BJ (cell line): ENCODE measurements around the gene ASCC3. TPM values are rescaled to one million over a fixed set of nuclear protein-coding genes. Genes with fewer than 3 reads are reported as not detected.

Experiments used
- CTCF ChIA-PET: fragments of 350-600 bp; formaldehyde crosslinking; extraction: SDS; loops from one replicate; lab custom pipeline; 2021; ENCODE audit warnings: antibody characterized with exemption, inconsistent platforms; lab: Yijun Ruan, JAX
- POLR2A ChIA-PET: fragments of 300-600 bp; sonication (Branson Sonifier 250); formaldehyde crosslinking; extraction: SDS; loops from one replicate; lab custom pipeline; 2021; ENCODE audit warnings: antibody characterized with exemption; lab: Charles Lee
- DNase-seq: peaks from one replicate; pipeline ENCODE4 v3.0.0-alpha.2; 2011; ENCODE audit warnings: low read depth
- H3K27me3 ChIP-seq: 2 replicates; pipeline ENCODE4 v1.6.0; 2011; ENCODE audit warnings: low read length; ENCODE audit not compliant: control insufficient read depth, insufficient read depth
- H3K36me3 ChIP-seq: 2 replicates; pipeline ENCODE4 v1.5.1; 2011; ENCODE audit warnings: low read length; ENCODE audit not compliant: control insufficient read depth, insufficient read depth
- H3K4me3 ChIP-seq: 2 replicates; pipeline ENCODE4 v1.5.1; 2011; ENCODE audit warnings: low read depth, mild to moderate bottlenecking, control low read depth, low read length
- polyA plus RNA-seq: library from polyadenylated mRNA; depleted of rRNA; stranded (reverse); fragments of >200 nt; gene quantifications from 2 replicates; pipeline ENCODE4 v1.2.3, GENCODE V29; 2011
- TF ChIP-seq, protein P1 (sequence below): IDR thresholded peaks from 2 replicates; pipeline ENCODE4 v1.5.1; 2011; ENCODE audit warnings: low read depth, mild to moderate bottlenecking, control low read depth, inconsistent platforms, low read length, moderate library complexity; ENCODE audit not compliant: insufficient read depth

ASCC3 gene
- polyA plus RNA-seq, 1 experiment = 30.4 TPM

DNA sequence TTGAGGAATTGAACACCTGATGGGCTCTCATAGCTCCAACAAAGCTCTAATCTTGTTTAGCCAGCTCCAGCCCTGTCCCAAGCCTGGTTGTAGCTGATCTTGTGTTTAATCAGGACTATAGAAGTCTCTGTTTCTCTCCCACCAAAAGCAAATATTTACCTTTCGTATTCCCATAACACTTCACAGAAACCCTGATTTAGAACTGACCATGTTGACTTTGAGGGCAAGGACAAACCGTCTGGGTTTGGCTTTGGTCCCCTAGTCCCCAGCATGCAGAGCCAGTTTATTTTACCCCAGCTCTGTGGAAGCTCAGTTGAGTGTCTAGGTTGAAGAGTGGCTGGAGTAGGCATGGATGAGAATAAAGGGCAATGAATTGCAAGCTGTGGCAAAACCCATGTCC, 398.4 kb downstream of the ASCC3 start:
- no peak overlapping the region for H3K4me3 ChIP-seq
- H3K36me3 ChIP-seq = no peaks in the 10 kb centered on the region
- TF ChIP-seq, protein P1, sequence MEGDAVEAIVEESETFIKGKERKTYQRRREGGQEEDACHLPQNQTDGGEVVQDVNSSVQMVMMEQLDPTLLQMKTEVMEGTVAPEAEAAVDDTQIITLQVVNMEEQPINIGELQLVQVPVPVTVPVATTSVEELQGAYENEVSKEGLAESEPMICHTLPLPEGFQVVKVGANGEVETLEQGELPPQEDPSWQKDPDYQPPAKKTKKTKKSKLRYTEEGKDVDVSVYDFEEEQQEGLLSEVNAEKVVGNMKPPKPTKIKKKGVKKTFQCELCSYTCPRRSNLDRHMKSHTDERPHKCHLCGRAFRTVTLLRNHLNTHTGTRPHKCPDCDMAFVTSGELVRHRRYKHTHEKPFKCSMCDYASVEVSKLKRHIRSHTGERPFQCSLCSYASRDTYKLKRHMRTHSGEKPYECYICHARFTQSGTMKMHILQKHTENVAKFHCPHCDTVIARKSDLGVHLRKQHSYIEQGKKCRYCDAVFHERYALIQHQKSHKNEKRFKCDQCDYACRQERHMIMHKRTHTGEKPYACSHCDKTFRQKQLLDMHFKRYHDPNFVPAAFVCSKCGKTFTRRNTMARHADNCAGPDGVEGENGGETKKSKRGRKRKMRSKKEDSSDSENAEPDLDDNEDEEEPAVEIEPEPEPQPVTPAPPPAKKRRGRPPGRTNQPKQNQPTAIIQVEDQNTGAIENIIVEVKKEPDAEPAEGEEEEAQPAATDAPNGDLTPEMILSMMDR = no peak
- ChIA-PET CTCF (interaction anchor here (0.7 to 4.5 kb wide), 5 partner anchors 165 to 375 kb away, joined by 3 to 19 read pairs (median 5); no protein-coding TSS in a partner anchor), POLR2A (no interaction called here)
- no peaks in the 10 kb centered on the region for H3K27me3 ChIP-seq
- no peak for DNase-seq

DNA sequence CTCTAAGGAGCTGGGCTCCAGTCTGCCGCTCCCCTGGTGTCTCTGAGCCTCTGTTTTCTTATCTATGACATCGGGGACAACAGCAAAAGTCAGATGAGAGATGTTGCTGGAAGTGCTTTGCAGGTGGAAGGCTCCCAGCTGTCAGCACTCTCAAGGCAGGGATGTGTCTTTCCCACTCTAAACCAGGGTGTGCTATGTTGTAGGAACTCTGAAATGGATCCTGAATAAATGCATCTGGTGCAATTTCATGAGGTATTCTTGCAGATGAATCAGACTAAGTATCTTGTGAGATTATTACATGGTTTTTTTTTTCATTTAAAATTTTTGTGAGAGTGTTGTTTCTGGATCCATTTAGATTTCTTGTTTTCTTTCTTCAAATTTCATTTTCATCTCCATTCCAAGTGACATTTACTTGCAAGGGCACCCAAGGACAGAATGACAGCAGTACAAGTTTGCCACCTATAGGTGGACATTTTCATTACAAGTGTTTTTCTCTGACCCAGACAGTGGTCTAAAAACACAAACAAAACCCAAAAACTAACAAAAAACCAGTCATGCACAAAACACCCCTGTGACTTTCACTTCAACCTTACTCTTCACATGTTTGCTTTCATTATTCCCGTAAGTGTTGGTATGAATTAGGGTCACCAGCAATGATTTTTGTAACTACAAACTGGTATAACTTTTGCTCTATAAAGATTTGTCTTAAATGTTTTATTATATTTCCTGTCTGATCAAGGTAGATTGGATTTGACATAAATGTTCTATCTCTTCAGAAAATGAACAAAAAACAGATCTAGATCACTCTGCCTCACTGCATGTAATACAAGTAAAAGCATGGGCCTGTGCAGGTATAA, 401.7 kb downstream of the ASCC3 start:
- Histone ChIP-seq H3K27me3 (no peaks in the 10 kb centered on the region), H3K4me3 (no peak overlapping the region), H3K36me3 (no peaks in the 10 kb centered on the region)
- TF ChIP-seq, protein P1 = peak; percentile 70
- POLR2A ChIA-PET = no interaction called here
- CTCF ChIA-PET = interaction anchor here (0.8 to 4.5 kb wide), 16 partner anchors 16 to 372 kb away, joined by 3 to 19 read pairs (median 4); no protein-coding TSS in a partner anchor
- no peak for DNase-seq

DNA sequence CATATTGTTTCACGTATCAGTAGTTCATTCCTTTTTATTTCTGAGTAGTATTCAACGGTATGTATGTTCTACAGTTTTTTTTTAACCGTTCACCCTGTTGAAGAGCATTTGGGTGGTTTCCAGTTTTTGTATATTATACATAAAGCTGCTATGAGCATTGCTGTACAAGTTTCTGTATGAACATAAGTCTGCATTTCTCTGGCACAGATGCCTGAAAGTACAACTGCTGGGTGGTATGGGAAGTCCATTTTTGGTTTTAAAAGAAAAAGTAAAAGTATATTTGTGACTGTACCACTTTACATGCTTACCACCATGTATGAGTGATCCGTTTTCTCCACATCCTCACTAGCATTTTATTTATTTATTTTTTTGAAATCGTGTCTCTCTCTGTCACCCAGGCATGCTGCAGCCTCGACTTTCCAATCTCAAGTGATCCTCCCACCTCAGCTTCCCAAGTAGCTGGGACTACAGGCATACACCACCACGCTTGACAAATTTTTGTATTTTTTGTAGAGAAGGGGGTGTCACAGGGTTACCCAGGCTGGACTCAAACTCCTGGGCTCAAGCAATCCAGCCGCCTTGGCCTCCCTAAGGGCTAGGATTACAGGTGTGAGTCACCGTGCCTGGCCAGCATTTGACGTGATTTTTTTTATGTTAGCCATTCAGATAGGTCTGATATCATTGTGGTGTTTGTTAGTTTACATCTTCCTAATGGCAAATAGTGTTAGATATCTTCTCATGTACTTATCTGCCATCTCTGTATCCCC, 405.4 kb downstream of the ASCC3 start:
- TF ChIP-seq, protein P1 = no peak
- POLR2A ChIA-PET = no interaction called here
- CTCF ChIA-PET = interaction anchor here (1.1 to 2.5 kb wide), 3 partner anchors 357 to 368 kb away, joined by 3 to 11 read pairs (median 10); no protein-coding TSS in a partner anchor
- no peaks in the 10 kb centered on the region for H3K36me3 ChIP-seq
- DNase-seq = no peak
- no peak overlapping the region for H3K4me3 ChIP-seq
- H3K27me3 ChIP-seq = no peaks in the 10 kb centered on the region

DNA sequence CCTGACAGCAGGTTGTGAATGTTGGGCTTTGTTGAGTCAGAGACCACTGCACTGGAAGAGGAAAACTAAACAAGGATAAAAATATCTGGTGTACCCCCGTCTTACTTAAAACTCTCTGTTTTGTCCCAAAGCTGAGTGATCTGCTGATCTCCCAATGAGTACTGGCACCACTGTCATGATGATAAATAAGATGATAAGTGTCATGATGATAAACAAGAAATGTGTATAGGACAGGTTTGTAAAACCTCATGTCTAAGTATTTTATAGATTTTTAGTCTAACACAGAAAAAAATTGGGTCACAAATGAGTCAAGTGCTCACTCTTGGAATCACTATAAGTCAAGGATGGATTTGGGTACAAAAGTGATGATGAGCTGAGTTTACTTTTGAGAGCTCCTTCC, 407.9 kb downstream of the ASCC3 start:
- H3K27me3 ChIP-seq = no peaks in the 10 kb centered on the region

More for the DNA sequence above, 407.9 kb downstream of the ASCC3 start:
- POLR2A ChIA-PET = no interaction called here
- Histone ChIP-seq H3K4me3 (no peak overlapping the region), H3K36me3 (no peaks in the 10 kb centered on the region)
- CTCF ChIA-PET = interaction anchor here (0.8 to 1.8 kb wide), 5 partner anchors 356 to 373 kb away, joined by 3 to 6 read pairs (median 3); no protein-coding TSS in a partner anchor
- TF ChIP-seq, protein P1 = no peak
- no peak for DNase-seq
